GM21576 (cell line): Measurements from ENCODE around the gene TMEM127.

Source experiments
- ATAC-seq: cut with Tn5 transposase; IDR thresholded peaks from one replicate; pipeline ENCODE4 v1.9.1; 2021; ENCODE audit warnings: mild to moderate bottlenecking, moderate library complexity; ENCODE audit not compliant: unreplicated experiment

TMEM127 gene

DNA sequence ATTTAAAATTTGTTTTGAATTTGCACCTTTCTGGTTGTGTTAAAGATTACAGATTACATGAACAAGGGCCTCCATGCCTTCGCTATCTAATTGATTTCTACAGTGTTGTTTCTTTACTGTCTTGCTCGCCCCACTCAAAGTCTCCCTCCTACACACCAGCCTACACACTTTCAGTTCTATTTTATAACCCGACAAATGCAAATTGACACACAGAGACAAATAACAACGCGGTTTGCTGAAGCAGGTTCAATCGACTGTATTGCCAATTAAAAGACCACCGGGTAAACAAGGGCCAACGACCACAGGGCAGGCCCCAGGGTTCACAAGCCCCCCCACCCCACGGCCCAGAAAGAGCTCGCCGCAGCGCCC is 58.0 kb downstream of the TMEM127 start:
- ATAC-seq = no peak

DNA sequence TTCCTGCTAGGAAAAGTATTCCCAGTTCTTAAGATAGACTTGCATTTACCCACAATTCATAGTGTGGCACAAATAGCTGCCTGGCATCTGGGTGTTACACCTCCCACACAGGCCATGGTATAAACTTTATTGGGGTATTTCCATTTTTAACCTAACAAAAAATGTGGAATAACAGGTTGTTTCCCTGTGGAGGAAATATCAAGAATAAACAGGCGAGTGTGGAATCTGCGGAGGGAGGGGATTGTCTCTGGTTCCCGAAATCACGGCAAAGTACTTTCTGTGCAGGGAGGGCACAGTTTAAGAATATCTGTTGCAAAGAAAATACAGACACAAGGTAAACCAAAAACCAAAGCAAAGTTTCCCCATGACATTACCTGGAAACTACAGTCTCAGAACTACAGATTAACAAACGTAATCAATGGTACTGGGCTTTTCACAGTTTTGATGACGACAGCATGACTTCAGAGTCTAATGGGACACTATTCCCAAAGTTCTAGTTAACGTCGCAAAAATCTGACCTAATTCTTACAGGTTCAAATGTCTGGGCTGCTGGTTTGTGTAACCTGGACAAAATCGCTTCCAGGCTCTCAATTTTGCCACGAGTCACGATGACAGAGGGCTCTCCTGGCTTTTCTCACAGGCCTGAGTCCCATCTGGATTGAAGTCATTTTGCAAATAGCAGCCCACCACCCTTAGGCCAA is 58.6 kb downstream of the TMEM127 start:
- ATAC-seq = no peak

GRCh38 chr2:96205888-96206287 is 59.9 kb downstream of the TMEM127 start:
- no peak for ATAC-seq

- no peak for ATAC-seq
These were observed 60.8 kb downstream of the TMEM127 start for GRCh38 chr2:96204836-96205624.

GRCh38 chr2:96203130-96204028 is 62.4 kb downstream of the TMEM127 start:
- no peak for ATAC-seq

DNA sequence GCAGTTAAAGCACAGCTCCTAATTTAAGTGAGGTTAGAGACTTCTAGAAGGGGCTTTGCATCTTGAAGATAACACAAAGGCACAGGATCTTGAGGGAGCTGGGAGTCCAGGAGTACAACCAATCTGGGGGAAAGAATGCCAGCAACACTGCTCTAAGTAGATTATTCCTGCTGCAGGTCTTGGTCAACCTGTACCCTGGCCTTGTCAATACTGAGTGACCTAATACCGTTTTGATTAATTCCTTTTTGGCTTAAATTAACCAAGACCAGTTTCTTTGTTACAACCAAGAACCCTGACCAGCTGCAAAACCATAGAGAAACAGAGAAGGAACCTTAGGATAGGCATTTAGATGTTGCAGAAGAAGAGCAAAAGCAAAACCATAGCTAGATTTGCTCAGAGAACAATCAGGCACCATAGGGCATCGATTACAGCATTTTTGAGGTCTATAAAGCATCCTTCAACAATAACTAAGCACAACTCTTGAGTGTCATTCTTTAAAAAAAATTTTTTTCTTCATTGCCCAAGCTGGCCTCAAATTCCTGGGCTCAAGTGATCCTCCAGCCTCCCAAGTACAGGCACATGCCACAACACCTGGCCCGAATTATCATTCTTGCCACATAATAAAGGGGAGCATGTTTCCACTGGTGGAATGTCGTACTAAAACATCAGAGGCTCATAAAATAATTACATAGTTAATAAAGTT is 63.5 kb downstream of the TMEM127 start:
- ATAC-seq = no peak

GRCh38 chr2:96201338-96201737 is 64.5 kb downstream of the TMEM127 start:
- no peak for ATAC-seq

GRCh38 chr2:96198921-96199320 is 66.9 kb downstream of the TMEM127 start:
- no peak for ATAC-seq
